Hindlimb muscle (tissue), 1 donor: ENCODE data around the gene MAD1L1. TPM values are rescaled to one million over a fixed set of nuclear protein-coding genes. Genes with fewer than 3 reads are reported as not detected.

Experiments used
- DNase-seq: peaks from one replicate; pipeline ENCODE4 v3.0.0-alpha.2; 2013
- polyA plus RNA-seq: library from polyadenylated mRNA; unstranded; fragments of 120-200 nt; gene quantifications from one replicate; pipeline ENCODE4 v1.2.1, GENCODE V29; 2013; ENCODE audit not compliant: insufficient read length

MAD1L1 gene
- polyA plus RNA-seq, 1 donor = 27.6 TPM

DNA sequence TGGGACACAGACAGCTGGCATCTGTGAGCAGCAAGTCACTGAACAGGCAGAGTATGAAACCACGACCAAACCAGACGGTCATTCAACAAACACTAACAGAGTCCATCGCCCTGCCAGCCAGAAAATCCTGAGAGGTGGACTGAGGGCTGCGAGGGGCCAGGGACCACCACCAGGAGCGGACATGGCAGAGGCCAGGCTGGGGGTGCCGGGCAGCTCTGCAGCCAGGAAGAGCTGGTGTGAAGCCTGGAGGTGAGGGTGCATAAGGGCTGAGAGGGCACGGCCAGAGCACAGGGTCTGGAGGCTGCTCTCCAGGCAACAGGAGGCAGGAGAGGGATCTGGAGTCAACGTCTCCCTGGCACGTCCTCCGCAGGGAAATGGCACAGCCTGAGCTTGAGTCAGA is 15.5 kb downstream of the MAD1L1 start:
- DNase-seq = no peak

- DNase-seq = no peak
Measured at GRCh38 chr7:2215851-2216250, 16.9 kb downstream of the MAD1L1 start.

GRCh38 chr7:2214636-2215035 is 18.1 kb downstream of the MAD1L1 start:
- DNase-seq = no peak

DNA sequence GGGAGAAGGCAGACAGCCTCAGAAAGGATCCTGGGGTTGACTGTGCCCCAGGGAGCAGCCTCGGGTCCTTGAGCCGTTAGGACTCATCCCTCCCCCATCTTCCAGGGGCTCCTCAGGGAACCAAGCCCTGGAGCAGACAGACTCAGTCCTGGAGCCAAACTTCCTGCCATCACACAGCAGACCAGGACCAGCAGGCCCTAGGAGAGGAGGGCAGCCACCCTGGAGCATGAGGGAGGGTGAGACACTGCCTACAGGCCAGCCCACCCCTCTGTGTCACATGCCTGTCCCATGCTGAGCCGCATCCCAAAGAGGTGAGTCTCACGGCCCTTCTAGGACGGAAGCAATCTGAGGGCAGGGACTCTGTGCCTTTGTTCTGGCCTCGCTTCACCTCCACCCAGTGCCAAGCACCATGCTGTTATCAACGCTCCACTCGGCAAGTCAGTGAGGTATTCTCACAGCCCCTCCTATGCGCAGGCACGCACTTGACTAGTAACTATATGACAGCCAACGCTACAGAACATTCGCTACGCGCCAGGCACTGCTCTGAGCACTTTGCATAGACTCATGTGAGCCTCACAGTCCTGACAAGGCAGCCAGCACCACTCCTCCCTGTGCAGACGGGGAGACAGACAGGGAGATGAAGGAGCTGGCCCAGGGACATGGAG is 19.1 kb downstream of the MAD1L1 start:
- no peak for DNase-seq

GRCh38 chr7:2212906-2213305 is 19.8 kb downstream of the MAD1L1 start:
- DNase-seq = no peak

DNA sequence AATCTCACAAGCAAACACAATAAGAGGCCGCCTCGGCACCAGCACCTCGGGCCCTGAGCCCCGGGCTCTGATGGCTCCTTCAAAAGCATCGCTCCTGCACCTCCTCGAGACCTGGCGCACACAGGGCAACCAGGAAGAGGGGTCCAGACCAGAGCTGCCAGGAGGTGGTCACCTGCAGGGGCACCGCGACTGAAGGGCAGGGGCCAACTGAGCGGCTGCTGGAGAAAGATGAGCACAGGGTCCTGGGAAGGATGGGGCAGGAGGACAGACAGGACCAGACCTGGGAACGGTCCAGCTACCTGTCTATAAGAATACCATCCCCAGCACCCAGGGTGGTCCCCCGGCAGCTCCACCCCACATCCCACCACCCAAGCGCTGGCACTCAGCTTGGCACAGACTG is 20.8 kb downstream of the MAD1L1 start:
- DNase-seq = no peak

DNA sequence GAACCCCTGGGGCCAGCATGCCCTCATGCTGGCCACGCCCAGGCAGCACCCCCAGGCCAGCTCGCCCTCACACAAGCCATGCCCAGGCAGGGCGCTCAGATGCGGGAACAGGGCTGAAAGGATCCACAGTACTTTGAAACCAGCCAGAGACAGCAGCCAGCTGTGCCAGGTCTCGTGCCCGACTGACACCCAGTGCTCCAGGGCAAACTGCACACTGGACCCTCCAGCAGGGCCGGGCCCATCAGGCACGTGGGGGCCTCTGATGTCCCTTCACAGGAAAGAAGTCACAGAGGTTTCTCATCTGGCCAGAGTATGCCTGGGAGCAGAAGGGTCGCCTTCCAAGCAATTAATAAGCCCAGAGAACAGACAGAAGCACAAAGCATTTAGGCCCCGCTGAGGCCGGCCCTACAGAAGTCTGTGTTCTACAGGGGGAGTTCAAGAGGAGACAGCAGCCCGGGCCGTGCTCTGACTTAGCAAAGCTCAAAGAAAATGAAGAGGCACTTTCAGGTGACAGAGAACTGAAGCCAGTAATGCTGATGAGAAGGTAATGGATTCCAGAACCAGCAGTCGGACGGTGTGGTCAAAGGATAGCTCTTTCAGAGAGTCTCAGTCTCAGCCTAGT is 21.4 kb downstream of the MAD1L1 start:
- DNase-seq = no peak

DNA sequence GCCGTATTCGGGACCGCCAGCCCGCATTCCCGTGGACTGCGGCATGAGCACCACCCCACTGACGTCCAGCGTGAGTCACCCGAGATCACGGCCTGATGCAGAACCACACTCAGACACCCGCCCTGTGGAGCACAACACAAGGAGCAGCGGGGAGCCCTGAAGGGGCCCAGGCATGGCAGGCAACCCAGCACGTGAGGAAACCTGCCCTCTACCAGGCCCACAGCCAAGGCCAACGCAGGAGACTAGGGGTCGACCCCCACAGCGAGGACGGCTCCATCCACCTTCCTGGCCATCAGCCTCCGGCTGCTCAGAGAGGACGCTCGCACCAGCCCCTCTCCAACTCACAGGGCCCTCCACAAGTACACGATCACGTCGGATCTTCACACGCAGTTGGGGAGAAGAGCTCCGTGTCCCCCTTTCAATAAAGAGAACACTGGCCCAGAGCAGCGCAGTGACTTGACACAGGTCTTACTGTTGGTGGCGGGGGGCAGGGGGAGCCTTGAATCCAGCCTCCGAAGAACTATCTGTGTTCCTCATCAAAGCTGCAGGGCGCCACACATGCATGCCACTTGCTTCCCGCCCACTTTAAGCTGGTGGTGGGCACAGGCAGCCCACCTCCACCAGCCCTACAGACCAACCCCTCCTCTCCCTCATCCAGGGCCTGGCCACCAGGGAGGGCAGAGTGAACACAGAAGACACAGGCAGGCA is 22.0 kb downstream of the MAD1L1 start:
- DNase-seq = no peak

- no peak for DNase-seq
Measured at GRCh38 chr7:2209961-2210323, 22.8 kb downstream of the MAD1L1 start.

DNA sequence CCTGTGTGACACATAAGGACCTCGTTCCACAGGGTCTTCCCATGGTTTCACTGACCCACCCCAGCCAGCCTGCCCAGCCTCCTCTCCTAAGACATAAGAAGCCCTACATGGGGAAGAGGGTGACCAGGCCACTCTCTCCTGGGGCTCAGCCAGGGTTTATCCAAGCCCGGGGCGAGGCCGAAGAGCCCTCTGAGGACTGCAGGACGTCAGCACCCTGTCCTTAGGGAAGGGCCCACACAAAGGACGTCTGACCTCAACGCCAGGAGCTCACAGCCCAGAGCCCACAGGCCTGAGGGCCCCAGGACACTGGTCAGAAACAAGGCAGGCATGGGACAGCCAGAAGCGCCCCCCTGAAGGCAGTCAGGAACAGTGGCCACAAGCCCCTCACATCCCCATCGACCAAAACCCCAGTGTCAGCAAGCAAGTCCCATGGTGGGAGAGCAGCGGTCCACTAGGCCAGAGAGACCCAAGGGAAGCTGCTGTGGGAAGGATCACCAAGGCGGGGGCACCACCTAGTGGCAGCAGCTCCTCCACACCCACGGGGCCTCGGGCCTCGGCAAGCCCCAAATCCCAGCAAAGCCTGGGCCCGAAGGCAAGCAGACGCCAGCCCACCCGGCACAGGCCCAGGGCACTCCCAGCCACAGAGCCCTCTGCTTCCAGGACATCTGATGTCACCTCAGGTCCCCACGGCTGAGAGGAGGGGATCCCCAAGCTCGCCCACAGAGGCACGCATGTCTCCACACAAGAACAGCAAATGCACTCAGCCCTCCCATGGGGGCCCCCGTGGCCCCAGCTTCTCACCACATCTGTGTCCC is 23.4 kb downstream of the MAD1L1 start:
- DNase-seq = peak; percentile 62

GRCh38 chr7:2208712-2209111 is 24.0 kb downstream of the MAD1L1 start:
- DNase-seq = no peak

GRCh38 chr7:2205036-2205780 is 27.5 kb downstream of the MAD1L1 start:
- no peak for DNase-seq

DNA sequence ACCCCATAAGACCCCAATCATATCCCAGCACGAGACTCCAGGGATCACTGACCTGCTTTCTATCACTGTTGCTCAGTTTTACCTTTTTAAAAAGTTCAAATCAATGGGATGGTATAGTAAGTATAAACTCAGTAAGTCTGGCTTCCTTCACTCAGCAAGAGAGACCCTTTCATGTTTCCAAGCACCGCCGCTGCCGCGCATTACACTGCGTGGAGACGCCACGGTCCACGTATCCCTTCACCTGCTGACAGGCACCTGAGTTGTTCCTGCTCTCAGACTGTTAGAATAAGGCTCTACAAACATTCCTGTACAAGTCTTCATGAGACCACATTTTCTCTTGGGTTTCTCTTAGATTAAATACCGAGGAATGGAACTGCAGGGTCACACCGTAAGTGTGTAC is 28.3 kb downstream of the MAD1L1 start:
- DNase-seq = no peak

GRCh38 chr7:2203766-2204300 is 28.9 kb downstream of the MAD1L1 start:
- no peak for DNase-seq

DNA sequence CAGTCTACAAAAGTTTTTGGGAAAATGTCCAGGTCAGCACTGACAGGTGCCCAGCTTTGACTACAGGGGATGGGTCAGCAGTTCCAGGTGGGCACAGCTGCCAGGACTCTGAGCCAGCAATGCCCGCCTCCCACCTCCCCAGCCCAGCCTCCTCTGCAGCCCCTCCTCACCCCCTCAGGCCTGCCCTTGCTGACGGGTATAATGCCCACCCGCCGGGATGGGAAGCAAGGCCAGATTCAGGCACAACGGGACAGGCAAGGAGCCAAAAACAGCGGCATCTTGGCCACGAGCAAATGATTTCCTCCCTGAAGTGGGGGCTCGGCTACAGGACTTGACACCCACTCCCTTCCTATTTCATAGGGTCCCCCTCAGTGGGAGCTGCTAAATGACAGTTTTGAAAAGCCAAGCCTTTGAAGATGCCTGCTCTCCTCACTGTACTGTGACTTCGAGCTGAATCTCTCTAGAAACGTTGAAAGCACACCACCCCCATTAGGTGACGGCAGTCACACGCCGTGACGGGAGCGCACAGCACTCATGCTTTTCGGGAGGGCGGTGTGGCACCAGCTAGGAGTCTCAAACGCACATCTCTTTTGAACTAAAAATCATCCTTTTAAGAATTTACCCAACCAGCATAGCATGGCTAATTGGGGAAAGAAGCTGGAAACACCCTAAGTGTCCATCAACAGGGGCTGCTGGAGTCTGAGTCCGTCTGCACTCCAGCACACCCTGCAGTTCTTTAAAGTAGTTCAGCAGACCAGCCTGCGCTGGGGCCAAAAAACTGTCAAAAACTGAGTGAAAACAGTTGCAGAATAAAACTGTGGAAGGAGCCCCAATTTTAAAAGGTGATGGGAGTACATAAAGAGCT is 29.6 kb downstream of the MAD1L1 start:
- no peak for DNase-seq

DNA sequence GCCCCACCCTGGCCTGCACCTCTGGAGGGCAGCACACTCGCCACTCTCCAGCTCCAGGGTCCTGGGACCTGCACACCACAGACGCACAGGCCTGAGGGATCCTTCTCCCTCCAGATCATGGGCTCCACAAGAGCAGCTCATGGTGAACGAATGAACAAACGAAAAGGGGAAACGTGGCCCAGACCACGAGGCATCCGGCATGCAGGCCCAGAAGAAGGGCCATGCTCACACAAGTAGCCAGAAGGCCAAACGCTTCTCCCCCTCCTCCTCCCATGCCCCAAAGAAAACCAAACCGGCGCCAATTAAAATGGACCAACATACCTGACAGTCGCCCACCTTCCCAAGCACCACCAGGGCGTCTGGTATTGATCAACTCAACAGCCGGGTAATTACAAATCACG is 30.4 kb downstream of the MAD1L1 start:
- DNase-seq = no peak

DNA sequence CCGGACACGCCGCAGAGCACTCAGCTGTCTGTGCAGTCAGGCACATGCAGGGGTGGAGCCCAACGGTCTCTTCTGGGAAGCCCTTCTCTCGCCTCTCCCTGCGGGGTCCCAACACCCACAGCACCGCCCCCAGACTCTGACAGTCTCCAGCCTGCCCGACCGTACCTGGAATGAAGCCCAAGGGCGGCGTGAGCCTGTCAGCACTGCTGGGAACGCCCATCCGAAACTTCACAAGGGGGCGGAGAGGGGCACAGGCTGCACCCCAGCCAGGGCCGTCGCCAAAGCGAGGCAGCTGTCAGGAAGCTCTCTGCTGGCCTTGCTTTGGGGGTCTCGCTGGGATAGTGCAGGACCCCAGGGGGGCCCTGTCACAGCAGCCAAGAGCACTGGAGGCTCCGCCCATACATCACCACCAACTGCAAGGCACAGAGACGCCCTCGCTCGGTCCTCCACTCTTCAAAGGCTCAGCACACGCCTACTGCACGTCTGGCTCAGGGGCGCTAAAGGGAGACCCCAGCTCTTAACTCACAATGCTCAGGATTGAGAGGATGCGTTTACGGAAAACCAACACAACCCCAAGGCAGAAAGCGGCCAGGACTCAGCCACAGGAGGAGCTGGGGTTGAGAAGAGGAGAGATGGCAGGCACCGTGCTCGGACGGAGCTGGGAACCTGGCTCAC is 30.9 kb downstream of the MAD1L1 start:
- no peak for DNase-seq

DNA sequence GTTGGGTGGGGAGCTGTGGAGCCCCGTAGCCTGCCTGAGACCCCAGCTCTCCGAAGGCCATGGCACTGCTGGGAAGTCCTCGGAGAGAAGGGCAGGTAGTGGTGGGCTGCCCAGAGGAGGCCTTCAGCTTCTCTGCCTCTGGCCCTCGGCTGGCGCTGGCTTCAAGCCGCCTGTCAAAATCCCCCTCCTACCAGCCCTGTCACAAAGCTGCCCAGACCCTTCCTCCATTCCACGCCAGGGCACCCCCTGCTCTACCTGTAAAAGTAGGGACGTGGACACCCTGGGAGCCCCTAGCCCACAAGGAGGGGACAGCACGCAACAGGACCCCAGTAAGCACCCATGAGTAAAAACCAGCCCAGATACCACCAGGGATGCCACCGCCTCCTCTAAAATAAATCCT is 31.6 kb downstream of the MAD1L1 start:
- DNase-seq = no peak

GRCh38 chr7:2200584-2200980 is 32.2 kb downstream of the MAD1L1 start:
- no peak for DNase-seq

GRCh38 chr7:2199956-2200583 is 32.7 kb downstream of the MAD1L1 start:
- DNase-seq = no peak
